ENCODE results near the gene MILR1.
"Not testable (repeated sequence)": the region's sequence is repeated elsewhere in the genome, so short reads cannot be mapped to it uniquely, and the experiment has no call there.

The MILR1 gene

DNA sequence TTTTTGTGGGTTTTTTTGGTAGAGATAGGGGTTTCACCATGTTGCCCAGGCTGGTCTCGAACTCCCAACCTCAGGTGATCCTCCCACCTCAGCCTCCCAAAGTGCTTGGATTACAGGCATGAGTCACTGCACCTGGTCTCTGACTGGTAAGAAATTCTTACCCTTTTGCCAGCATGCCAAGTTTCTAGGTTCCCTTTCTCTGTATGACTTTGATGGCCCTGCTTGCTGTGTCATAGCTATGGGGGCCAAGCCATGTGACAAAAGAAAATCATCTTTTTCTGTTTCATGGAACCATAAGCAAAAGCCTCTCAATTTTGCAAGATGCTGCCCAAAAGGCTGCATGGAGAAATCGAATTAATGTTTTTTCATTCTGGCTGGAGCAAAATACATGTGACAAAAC lies 18.9 kb upstream of the MILR1 start:
- DNase-seq, result not testable (repeated sequence)

DNA sequence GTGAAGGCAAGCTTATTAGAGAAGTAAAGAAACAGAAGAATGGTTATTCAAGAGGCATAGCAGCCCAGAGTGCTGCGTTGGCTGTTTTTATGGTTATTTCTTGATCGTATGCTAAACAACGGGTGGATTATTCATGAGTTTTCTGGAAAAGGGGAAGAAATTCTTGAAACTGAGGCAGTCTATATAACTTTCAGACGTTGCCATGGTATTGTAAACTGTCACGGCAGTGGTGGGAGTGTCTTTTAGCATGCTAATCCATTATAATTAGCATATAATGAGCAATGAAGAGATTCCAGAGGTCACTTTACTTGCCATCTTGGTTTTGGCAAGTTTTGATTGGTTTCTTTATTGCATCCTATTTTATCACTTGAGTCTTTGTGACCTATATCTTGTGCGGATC lies 17.4 kb upstream of the MILR1 start:
- DNase-seq, result no peak

DNA sequence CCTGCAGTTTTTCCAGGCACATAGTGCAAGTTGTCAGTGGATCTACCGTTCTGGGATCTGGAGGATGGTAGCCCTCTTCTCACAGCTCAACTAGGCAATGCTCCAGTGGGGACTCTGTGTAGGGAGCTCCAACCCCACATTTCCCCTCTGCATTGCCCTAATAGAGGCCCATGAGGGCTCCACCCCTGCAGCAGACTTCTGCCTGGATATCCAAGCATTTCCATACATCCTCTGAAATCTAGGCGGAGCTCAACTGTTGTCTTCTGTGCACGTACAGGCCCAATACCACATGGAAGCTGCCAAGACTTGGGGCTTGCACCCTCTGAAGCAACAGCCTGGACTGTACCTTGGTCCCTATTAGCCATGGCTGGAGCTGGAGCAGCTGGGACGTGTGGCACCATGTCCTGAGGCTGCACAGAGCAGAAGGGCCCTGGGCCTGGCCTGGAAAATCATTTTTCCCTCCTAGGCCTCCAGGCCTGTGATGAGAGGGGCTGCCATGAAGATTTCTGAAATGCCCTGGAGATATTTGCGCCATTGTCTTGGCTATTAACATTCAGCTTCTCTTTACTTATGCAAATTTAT lies 10.9 kb upstream of the MILR1 start:
- DNase-seq, result no peak

DNA sequence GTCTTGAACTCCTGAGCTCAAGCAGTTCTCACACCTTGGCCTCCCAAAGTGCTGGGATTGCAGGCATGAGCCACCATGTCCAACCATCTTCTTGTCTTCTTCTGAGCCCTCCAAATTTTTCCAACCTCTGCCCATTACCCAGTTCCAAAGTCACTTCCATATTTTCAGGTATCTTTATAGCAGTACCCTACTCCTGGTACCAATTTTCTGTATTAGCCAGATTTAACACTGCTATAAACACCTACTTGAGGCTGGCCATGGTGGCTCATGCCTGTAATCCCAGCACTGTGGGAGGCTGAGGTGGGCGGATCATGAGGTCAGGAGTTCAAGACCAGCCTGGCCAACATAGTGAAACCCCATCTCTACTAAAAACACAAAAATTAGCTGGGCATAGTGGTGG lies 9.4 kb upstream of the MILR1 start:
- not testable (repeated sequence) for DNase-seq

DNA sequence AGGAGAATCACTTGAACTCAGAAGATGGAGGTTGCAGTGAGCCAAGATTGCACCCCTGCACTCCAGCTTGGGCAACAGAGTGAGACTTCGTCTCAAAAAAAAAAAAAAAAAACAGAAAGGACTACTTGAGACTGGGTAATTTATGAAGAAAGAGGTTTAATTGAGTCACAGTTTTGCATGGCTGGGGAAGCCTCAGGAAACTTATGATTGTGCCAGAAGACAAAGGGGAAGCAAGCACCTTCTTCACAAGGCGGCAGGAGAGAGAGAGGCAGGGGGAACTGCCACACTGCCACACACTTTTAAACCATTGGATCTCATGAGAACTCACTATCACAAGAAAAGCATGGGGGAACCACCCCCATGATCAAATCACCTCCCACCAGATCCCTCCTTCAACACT lies 9.0 kb upstream of the MILR1 start:
- DNase-seq, result no peak

DNA sequence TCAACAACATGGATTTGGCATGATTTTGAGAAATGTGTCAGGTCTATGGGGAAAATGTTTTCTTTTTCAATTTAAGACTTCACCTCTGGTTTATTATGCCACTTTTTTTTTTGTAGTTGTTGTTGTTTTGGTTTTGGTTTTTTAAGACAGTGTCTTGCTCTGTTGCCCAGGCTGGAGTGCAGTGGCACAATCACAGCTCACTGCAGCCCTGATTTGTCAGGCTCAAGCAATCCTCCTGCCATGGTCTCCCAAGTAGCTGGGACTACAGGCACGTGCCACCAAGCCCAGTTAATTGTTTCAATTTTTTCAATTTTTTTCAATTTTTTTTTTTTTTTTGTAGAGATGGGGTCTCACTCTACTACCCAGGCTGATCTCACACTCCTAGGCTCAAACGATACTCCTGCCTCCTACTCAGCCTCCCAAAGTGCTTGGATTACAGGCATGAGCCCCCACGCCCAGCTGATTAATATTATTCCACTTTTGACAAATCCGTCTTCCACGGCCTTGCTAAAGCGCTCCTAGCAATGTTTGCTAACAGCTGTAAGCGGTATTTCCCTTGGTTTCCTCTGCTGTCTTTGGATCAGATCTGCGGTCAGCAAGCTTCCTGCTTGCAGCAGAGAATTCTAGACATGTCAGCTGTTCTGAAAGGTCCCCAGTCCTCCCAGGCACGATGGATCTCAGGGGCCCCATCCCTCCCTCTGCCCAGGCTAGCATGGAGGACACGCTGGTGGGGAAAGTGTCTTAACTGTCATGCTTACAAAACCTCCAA lies 7.0 kb upstream of the MILR1 start:
- peak; percentile 99 to 100 for DNase-seq

DNA sequence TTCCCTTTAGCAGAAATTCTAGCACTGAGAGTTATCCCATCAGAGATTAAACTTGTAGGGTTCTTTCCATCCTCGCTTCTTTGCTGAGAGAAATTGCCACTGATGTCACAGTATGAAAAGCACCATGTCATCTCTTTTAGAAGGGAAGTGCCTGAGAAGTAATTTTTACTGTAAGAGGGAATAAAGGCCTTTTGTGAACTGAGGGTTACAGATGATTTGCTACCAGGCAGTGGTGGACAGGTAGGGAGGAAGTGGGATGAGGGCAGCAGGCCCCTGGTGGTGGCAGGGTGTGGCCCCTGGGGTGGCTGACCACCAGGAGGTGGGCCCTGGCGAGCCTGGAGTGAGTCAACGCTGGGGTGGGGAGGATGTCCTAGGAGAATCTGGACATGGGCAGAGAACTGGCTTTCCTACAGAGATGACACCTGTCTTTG lies 6.4 kb upstream of the MILR1 start:
- DNase-seq, result peak; percentile 98 to 99

DNA sequence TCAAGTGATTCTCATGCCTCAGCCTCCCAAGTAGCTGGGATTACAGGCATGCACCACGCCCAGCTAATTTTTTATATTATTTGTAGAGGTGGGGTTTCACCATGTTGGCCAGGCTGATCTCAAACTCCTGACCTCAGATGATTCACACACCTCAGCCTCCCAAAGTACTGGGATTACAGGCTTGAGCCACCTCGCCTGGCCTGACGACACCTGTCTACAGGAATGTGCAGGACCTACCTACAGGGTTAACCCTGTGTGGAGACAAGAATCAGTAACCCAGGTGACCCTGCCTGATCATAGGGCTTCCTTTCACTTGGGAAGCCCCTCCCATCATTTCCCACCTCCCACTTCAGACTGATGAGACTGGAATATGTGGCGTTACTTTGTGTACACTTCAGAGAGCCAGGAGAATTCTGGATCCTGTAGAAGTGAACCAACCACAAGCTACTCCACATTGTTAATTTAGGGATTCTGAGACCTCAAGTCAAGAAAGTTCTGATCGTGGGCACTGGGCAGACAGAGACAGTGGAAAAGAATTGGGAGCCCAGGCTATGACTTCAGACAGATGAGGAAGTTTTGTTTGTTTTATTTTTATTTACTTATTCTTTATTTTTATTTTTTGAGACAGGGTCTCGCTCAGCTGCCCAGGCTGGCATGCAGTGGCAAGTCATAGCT lies 5.7 kb upstream of the MILR1 start:
- DNase-seq, result no peak

DNA sequence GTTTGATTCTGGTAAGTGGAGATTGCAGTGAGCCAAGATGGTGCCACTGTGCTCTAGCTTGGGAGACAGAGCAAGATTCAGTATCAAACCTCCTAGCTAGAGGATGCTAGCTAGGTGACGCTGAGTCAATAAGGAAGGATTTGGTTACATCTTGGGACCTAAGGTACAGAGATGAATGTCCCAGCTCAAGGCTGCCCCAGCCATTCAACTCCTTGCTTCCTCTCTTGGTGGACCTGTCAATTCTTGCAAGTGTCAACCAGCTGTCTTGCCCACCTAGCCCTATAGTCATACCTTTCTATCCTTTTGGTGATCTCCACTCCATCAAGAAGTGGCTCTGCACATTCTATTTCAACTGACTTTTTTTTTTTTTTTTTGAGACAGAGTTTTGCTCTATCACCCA lies 1.4 kb upstream of the MILR1 start:
- no peak for DNase-seq

DNA sequence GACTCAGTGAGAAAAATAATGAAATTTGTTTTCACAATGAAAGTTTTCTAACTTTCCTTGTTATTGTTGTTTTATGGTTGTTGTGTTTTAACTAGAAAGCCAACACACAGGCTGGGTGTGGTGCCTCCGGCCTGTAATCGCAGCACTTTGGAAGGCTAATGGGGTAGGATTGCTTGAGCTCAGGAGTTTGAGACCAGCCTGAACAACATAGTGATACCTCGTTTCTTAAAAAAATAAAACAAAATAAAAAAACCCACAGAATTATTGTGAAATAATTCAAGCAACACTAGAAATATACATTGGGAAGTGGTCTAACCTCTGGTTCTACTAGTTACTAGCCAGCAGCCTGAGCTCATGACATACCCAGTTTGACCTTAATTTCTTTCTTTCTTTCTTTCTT lies 630 bp downstream of the MILR1 start:
- peak; percentile 37 to 48 for DNase-seq

DNA sequence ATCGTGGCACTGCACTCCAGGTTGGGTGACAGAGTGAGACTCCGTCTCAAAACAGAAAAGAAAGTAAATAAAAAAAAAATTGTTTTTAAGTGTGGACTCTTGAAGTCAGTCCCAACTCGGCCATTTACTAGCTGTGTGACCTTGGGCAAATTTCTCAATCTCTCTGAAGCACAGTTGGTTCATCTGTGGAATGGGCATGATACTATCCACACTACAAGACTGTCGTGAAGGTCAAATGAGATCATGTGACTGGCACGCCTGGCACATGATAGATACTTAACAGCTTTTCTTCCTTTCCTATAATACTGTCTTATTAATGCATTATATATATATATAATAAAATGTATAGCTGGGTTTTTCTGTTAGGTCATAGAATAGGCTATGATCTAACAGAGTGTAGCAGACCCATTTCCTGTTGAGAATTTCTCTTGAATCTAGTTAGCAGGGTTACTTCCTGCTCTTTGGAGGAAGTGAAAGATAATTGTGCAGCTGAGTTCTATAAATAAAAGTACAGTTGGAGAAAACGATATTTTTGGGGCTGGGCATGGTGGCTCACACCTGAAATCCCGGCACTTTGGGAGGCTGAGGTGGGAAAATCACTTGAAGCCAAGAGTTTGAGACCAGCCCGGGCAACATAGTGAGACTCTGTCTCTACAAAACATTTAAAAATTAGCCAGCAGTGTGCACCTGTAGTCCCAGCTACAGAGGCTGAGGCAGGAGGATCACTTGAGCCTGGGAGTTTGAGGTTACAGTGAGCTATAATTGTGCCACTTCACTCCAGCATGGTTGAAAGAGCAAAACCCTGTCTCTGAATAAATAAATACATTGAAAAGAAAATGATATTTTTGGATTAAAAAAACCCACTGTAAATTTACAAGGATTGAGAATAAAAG lies 7.3 kb downstream of the MILR1 start:
- DNase-seq, result peak; percentile 90 to 97

DNA sequence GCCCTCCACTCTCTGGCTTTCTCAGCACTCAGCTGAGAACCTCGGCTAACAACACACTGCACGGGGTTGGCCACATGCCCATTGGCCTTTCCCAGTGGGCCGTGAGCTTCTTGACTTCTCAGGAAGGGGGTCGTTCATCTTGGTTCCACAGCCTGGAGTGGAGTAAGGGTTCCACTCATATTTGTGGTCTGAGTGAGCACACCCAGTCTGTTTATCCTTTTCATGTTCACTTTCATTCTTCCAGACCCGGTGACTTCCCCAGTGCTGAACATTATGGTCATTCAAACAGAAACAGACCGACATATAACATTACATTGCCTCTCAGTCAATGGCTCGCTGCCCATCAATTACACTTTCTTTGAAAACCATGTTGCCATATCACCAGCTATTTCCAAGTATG lies 8.2 kb downstream of the MILR1 start:
- no peak for DNase-seq

DNA sequence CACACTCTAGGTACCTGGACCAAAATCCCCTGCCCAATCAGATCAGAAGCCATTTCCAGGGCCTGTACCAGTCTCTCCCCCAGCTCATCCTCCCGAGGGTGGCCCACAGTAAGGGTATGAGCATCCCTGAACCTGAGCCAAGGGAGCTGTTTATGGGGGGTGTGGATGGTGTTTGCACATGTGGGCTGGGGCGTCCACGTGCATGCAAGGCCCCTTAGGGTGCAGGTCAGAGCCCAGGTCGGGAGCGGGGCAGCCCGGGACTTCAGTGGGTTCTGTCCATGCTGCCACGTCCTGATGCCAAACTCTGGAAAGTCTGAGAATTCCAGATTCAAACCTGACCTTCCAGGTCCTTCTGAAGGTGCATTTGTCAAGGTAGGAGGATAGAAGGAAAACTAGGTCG lies 9.8 kb downstream of the MILR1 start:
- no peak for DNase-seq

DNA sequence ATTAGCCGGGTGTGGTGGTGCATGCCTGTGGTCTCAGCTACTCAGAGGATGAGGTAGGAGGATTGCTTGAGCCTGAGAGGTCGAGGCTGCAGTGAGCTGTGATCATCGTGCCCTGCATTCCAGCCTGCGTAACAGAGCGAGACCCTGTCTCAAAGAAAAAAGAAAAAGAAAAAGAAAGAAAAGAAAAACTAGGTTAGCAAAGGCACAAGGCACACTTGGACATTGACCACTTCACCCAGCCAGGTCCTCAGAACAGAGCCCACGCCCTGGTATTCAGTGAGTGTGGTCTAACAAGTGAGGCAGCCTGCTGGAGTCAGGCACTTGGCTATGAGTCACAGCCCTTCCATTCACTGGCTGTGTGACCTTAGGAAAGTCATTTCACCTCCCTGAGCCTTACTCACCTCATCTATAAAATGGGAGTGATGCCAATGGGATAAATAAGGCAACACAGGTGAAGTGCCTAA lies 10.4 kb downstream of the MILR1 start:
- no peak for DNase-seq

DNA sequence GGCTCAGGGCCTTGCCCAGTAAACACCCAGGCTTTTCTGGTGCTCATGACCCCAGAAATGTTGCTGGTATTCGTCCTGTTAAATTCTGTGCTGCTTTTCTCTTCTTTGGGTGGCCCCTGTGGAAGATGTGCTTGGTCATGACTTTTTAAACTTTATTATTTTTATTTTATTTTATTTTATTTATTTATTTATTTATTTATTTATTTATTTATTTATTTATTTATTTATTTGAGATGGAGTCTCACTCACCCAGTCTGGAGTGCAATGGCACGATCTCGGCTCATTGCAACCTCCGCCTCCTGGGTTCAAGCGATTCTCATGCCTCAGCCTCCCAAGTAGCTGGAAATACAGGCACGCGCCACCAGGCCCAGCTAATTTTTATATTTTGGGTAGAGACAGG lies 10.9 kb downstream of the MILR1 start:
- not testable (repeated sequence) for DNase-seq

DNA sequence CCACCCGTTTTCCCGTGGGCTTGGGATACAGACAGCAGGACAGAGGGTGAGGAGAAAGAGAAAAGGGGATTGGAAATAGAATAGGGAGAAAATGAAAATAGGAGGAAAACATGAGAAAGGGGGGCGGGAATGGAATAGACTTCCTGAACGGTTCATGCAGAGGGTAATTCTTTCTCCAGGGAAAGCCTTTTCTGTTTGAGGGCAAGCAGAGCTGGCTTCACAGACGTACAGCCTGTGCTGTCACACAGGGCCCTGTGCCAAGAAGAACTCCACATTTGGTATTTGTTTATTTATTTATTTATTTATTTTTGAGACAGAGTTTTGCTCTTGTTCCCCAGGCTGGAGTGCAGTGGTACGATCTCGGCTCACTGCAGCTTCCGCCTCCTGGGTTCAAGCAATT lies 12.0 kb downstream of the MILR1 start:
- DNase-seq, result no peak

DNA sequence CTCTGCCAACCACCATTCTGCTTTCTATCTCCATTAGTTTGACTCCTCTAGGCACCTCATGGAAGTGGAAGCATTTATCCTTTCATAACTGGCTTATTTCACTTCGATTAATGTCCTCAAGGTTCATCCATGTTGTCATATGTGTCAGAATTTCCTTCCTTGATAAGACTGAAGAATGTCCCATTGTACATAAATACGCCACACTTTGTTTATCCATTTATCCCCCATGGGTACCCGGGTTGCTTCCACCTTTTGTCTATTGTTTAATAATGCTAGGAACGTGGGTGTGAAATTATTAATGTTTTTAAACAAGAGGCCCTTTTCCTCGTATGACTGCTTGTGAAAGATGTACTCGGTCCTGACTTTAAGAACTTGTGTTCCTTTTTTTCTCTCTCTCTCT lies 12.9 kb downstream of the MILR1 start:
- DNase-seq, result no peak

DNA sequence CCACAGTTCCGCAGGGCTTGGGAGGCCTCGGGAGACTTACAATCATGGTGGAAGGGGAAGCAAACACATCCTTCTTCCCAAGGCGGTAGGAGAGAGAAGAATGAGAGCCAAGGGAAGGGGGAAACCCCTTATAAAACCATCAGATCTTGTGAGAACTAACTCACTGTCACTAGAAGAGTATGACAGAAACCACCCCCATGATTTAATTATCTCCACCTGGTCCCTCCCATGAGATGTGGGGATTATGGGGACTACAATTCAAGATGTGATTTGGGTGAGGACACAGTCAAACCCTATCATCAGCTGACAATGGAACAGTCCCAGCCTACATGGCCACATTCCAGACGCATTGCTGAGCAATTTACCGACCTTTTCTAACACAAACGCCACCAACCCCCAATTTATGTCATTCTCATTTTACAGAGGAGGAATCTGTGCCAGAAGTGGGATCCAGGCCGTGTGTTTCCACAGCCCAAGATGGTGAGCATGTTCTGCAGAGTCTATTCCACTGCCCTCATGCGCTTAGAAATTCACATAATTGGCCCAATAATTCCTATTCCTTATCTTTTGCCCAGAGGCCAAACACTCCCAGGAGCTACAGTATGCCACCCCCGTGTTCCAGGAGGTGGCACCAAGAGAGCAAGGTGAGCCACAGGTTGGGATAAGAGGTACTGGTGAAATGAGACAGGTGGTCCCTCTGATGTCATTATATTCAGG lies 17.3 kb downstream of the MILR1 start:
- no peak for DNase-seq

DNA sequence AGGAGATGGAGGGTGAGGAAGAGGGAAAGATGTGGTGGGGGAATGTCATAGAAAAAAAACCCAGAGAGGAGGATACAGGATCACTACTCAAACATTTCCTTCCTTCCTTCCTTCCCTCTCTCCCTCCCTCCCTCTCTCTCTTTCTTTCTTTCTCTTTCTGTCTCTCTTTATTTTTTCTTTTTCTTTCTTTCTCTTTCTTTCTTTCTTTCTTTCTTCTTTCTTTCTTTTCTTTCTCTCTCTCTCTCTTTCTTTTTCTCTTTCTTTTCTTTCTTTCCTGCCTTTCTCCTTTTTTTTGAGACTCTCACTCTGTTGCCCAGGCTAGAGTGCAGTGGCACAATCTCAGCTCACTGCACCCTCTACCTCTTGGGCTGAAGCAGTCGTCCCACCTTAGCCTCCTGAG lies 17.9 kb downstream of the MILR1 start:
- DNase-seq, result not testable (repeated sequence)

DNA sequence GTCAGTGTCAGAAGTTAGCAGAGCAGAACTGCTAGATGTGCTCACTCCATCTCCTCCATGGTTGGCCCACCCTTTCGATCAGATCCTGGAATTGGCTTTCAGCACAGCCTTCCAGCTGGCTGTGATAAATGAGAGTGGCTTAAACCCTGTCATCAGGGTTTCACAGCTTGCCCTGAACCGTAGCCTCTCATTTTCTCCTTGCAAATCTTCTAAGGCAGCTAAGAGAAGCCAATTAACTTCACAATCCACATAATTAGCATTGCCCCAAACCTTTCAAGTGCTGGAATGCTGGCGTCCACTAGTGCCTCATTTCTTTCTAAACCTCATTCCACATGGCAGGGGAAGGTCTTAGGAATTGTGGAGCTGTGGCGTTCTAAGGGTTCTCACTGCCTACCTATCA lies 21.7 kb downstream of the MILR1 start:
- DNase-seq, result no peak

DNA sequence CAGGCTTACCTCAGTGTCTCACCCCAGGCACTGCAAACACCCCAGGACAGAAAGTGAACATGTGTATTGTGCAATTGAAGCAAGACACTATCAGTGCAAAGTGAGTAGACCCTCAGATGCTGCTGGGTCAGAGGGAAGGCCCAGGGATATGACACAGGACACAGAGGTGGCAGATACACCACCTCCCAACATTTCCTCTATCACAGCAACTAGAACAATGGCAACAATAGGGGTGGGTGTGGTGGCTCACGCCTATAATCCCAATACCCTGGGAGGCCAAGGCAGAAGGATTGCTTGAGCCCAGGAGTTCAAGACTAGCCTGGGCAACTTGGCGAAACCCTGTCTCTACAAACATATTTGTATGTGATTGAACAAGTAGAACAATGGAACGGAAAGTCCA lies 22.5 kb downstream of the MILR1 start:
- DNase-seq, result no peak

DNA sequence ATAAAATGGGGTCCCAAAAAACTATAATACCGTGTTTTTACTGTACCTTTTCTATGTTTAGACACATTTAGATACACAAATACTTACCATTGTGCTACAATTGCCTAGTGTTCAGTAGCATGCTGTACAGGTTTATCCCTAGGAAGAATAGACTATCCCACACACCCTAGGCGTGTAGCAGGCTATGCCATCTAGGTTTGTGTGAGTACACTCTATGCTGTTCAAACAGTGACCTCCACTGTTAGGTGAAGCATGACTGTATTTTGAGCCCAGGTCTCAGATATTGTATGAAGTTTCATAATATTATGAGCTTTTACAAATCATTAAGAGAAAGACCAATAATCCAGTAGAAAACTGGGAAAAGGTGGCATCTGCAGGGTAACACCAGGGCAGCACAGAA lies 23.6 kb downstream of the MILR1 start:
- no peak for DNase-seq

DNA sequence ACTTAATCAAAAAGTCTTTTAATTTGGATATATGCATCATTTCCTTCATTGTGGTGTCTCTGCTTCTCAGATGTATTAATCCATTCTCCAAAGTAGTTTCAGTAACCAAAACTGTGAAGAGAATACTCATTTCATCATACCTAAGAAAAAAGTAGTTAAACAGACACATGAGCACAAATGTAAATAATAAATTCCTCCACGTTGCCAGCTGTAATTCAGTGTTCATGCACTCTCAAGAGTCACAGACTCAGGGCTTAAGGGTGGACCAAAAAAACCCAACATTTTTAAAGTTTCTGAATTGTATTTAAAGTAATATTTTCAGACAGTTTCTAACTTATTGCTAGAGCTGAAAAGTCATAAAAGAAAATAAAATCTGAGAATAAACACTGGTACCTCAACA lies 28.9 kb downstream of the MILR1 start:
- no peak for DNase-seq

Measured in Kasumi-1 (cell line).